ENCODE data around the gene IL19. TPM values are rescaled to one million over a fixed set of nuclear protein-coding genes. Genes with fewer than 3 reads are reported as not detected.

Gene IL19, protein sequence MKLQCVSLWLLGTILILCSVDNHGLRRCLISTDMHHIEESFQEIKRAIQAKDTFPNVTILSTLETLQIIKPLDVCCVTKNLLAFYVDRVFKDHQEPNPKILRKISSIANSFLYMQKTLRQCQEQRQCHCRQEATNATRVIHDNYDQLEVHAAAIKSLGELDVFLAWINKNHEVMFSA
- total RNA-seq = under 1 TPM in 1 of 2 experiments, not detected in 1; 0.21 TPM

DNA sequence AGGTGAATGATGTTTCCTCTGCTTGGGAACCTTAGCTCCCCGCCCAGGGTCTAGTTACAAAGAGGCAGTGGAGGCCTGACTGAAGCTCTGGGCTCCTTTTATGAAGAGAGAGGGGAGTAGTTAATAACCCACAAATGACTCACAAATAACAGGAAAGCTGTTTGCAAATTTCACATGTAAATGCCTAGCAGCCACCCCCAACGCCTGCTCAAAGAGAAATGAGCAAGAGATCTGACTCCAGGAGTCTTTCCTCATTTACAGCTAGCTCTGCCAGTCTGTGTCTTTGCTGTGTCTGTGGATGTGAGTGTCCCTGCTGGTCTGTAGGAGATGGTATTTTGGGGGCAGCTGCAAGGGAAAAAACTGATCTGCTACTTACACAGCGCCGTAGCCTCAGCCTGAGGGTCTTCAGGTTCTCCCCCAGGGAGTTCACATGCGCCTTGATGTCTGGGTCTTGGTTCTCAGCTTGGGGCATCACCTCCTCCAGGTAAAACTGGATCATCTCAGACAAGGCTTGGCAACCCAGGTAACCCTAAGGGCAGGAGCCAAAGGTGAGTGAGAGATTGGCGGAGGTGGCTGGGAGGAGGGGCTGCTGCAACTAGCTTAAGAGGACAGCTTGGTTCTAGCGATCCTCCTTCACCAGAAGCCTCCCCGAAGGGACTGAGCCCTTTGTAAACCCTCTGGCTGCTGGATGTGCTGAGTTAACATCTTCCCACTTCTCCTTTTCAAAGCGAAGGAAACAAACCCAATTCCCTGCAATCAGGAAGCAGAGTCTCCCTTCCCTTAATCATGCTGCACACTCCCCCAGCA, at the start of gene IL19:
IL19 (plus strand) TSS at position 243 of the 807 bp plus-strand sequence. CDS start 65,890 bp downstream, outside the sequence.
- peaks cover 6% of the 10 kb centered on the region for H3K27me3 Mint-ChIP-seq
- peak; percentile 35 for DNase-seq
- peak within 1 kb of the TSS; percentile 71 for H3K27ac Mint-ChIP-seq
- intact Hi-C loops (cut with micrococcal nuclease) = no loop called here
- peak within 1 kb of the TSS; percentile 61 for H3K4me3 Mint-ChIP-seq
- H3K4me1 Mint-ChIP-seq (ENCODE audit: low read depth) = peaks cover 76% of the 10 kb centered on the region
- no peaks in the 10 kb centered on the region for H3K9me3 Mint-ChIP-seq
- no peaks in the 10 kb centered on the region for H3K36me3 Mint-ChIP-seq
- ChIA-PET POLR2A (interaction anchor here (1.3 to 6.1 kb wide), 8 partner anchors 12 to 34 kb away, joined by 3 to 44 read pairs (median 5); no protein-coding TSS in a partner anchor), CTCF (interaction anchor here (0.7 to 13.9 kb wide), 12 partner anchors 11 to 163 kb away, joined by 3 to 123 read pairs (median 15); partner anchors contain the start of gene IL20)

DNA sequence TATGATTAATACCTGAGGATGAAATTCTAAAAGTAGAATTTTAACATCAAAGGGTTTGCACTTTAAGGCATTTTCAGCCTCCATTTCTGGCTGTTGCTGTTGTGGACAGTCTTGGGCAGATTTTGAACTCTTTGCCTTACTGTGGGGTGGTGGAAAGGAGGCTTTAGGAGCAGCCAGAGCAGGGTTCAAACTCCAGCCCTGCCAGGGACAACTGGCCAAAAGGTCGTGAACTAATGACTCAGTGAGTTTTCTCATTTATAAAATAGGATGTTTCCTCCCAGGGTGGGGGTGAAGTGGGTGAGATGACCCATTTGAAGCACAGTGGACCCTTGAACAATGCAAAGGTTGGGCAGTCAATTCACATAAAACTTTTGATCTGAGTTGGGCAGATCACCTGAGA, 49.1 kb upstream of the IL19 start:
- Mint-ChIP-seq H3K9me3 (no peaks in the 10 kb centered on the region), H3K27ac (no peak overlapping the region), H3K27me3 (no peaks in the 10 kb centered on the region), H3K4me1 (ENCODE audit: low read depth) (peaks cover 68% of the 10 kb centered on the region), H3K4me3 (no peak overlapping the region), H3K36me3 (no peaks in the 10 kb centered on the region)
- POLR2A ChIA-PET = no interaction called here
- CTCF ChIA-PET = interaction anchor here (0.6 to 7.7 kb wide), 3 partner anchors 58 to 283 kb away, joined by 3 to 125 read pairs (median 3); no protein-coding TSS in a partner anchor
- no peak for DNase-seq
- intact Hi-C loops (cut with micrococcal nuclease) = no loop called here

DNA sequence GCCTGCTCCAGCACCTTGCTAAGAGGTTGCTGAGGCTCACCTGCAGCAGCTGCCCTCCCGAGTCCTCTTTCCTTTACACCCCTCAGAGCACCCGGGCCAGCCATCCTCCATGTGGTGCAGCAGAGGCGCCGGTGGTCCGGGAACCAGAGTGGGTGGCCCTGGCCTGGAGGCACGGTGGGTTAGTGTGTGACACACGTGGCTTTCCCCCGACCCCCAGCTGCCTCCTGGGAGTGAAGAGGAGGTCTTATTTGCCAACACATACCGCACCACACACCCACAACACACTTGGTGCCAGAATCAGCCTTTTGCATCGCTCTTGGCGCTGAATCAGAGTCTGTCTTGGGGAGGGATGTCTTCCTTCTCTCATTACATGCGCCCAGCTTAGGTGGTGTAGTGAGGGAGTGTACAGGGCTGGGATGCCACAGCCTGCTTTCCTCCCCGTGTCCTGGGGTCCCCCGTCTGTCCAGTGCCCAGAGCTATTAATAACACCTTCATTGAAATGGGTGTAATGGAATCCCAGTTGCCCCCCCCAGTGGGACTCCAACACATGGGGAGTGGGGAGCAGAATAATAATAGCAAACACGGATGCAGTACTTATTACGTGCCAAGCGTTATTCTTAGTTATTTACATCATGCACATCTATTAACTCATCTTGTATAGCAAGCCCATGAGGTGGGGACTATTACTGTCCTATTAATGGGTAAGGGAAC, 47.7 kb upstream of the IL19 start:
- Mint-ChIP-seq H3K27me3 (no peaks in the 10 kb centered on the region), H3K4me1 (ENCODE audit: low read depth) (peaks cover 63% of the 10 kb centered on the region), H3K27ac (no peak overlapping the region), H3K36me3 (no peaks in the 10 kb centered on the region), H3K4me3 (no peak overlapping the region), H3K9me3 (no peaks in the 10 kb centered on the region)
- intact Hi-C loops (cut with micrococcal nuclease) = no loop called here
- DNase-seq = no peak
- POLR2A ChIA-PET = no interaction called here
- CTCF ChIA-PET = interaction anchor here (0.6 to 7.7 kb wide), 7 partner anchors 8 to 193 kb away, joined by 3 to 125 read pairs (median 4); no protein-coding TSS in a partner anchor

DNA sequence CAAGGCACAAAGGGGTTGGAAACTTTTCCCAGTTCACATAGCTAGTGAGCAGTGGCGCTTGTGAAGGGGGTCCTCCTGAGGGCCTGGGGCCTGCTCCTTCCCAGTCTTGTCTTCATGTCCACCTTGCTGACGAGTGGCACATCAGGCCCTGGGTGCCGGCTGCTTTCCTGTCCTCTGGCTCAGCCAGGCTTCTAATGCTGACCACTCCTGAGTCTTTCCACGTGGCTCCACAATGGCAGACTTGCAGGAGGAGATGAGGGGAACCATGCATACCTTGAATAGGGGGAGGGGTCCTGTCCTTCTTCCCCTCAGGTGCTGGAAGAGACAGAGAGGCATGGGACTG, 47.1 kb upstream of the IL19 start:
- Mint-ChIP-seq H3K4me1 (ENCODE audit: low read depth) (peaks cover 65% of the 10 kb centered on the region), H3K4me3 (no peak overlapping the region)
- CTCF ChIA-PET = interaction anchor here (0.6 to 7.7 kb wide), 6 partner anchors 9 to 192 kb away, joined by 3 to 125 read pairs (median 4); no protein-coding TSS in a partner anchor

DNA sequence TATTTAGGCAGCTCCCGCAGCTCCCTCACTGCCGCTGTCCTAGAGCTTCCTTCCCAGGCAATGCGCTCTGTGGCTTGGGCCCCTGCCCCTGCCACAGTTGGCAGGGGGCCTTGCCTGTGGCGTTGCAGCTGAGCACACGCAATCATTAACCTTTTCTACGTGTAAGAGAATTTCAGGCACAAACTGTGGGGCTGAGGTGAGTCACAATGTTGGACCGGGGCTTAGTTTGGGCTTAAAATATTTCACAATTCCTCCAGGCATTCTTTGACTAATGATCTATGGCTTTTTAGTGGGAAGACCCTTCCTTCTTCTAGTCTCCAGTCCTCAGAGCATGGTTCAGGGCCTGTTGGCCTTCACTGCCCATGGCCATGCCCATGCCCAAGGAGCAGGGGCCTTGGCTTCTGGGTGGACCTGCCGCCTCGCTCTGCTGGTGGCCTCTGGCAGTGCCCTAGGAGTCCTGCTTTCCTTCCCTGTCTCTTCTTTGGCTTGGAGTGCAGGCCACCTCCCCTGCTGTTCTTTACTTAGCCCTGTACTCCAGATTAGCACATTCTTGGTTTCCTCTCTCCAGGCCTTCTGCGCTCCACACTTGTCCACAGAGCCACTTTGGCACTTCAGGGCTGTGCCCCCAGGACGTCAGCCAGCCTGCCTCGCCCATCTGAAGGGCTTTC, 46.6 kb upstream of the IL19 start:
- POLR2A ChIA-PET = no interaction called here
- H3K9me3 Mint-ChIP-seq = no peaks in the 10 kb centered on the region
- H3K36me3 Mint-ChIP-seq = no peaks in the 10 kb centered on the region
- intact Hi-C loops (cut with micrococcal nuclease) = no loop called here
- H3K4me3 Mint-ChIP-seq = no peak overlapping the region
- CTCF ChIA-PET = interaction anchor here (0.6 to 7.7 kb wide), 16 partner anchors 8 to 257 kb away, joined by 3 to 137 read pairs (median 10); no protein-coding TSS in a partner anchor
- H3K27ac Mint-ChIP-seq = no peak overlapping the region
- H3K4me1 Mint-ChIP-seq (ENCODE audit: low read depth) = peaks cover 61% of the 10 kb centered on the region
- no peaks in the 10 kb centered on the region for H3K27me3 Mint-ChIP-seq
- DNase-seq = no peak

More for the DNA sequence above, 47.1 kb upstream of the IL19 start:
- Mint-ChIP-seq H3K36me3 (no peaks in the 10 kb centered on the region), H3K27ac (no peak overlapping the region), H3K27me3 (no peaks in the 10 kb centered on the region), H3K9me3 (no peaks in the 10 kb centered on the region)
- intact Hi-C loops (cut with micrococcal nuclease) = no loop called here
- DNase-seq = no peak
- POLR2A ChIA-PET = no interaction called here

DNA sequence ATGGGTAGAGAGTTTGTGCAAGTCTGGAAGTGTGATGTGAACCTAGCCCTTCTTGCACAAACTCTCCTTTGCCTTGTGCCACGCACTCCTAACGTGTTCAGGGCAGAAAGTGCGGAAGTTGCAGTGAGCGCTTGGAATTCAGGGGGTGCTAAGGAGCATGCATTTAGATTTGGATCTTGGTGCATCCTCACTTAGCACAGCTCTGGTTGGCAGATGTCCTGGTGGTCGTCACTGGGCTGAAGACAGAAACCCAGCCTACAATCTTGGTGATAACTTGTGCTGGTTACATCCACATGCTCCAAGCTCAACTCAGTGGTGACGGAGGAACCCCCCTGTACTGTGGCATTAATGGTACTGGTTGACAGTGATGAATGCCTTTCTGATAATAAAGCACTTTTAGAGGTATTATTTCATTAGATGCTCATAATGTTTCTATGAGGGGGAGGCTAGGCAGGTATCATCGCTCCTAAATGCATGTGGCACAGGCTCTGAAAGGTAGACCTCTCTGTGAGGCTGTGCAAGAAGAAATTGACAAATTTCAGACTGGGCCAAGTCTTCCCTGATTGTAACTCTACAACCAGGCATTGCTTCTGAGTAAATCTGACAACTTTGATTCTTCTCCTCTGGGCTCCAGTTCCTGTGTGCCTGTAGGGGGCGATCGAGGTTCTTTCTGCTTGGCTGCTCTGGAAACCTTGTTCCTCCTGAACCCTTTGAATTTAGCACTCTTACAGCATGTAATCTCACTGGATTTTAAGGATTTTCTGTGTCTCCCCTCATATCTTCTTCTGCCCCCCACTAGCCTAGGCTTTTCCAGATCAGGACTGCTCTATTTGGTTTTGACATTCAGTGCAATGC, 45.2 kb upstream of the IL19 start:
- intact Hi-C loops (cut with micrococcal nuclease) = loop anchor here (5.0 kb wide), 2 partner anchors 142 to 257 kb away; partner anchors contain the start of gene IL20
- peaks cover 2% of the 10 kb centered on the region for H3K36me3 Mint-ChIP-seq
- H3K4me3 Mint-ChIP-seq = no peak overlapping the region
- ChIA-PET CTCF (interaction anchor here (0.6 to 7.7 kb wide), 41 partner anchors 8 to 256 kb away, joined by 3 to 137 read pairs (median 6); partner anchors contain the start of genes DYRK3, FCMR and IL20), POLR2A (no interaction called here)
- peak; percentile 77 for DNase-seq
- no peaks in the 10 kb centered on the region for H3K27me3 Mint-ChIP-seq
- peaks cover 50% of the 10 kb centered on the region for H3K4me1 Mint-ChIP-seq (ENCODE audit: low read depth)
- peak overlapping the region; percentile 33 for H3K27ac Mint-ChIP-seq
- H3K9me3 Mint-ChIP-seq = no peaks in the 10 kb centered on the region

DNA sequence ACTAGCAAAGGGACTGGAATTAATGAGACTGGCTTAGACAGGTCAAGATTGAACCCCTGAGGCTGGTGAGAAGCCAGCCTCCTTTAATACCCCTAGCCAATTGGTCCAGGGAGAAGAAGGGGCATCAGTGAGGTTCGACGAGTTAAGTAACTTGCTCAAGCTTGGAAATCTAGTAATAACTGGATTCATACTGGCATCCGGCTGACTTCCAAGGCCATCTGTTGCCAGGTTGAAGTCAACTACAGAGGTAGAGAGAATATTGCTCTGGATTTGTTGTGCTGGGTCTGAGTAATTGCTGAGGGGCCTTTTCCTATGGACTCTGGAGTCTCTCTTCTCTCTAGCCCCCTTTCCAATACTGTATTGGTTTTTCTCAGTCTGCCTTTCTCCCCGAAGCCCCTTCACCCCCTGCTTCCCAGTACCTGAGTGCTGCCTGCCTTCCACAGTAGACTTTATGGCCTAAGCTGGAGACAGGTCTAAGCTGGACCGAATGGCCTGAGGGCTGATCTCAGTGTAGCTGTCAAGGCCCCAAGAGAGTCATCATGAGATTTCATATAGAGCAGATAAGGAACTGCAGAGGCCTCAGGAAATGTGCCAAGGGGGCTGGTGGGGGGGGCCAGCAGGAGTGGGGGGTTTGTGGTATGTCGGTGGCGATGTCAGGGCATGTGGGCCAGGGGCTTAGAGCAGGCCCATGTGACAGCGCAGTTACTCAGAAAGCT, 42.4 kb upstream of the IL19 start:
- H3K27me3 Mint-ChIP-seq = no peaks in the 10 kb centered on the region
- intact Hi-C loops (cut with micrococcal nuclease) = loop anchor here (5.0 kb wide), 2 partner anchors 139 to 254 kb away; partner anchors contain the start of gene IL20
- ChIA-PET POLR2A (interaction anchor here (0.6 kb wide), 1 partner anchor 80 kb away, joined by 3 read pairs; no protein-coding TSS in a partner anchor), CTCF (interaction anchor here (1.7 to 7.7 kb wide), 5 partner anchors 40 to 204 kb away, joined by 7 to 137 read pairs (median 33); partner anchors contain the start of gene IL10)
- H3K9me3 Mint-ChIP-seq = no peaks in the 10 kb centered on the region
- DNase-seq = no peak
- H3K36me3 Mint-ChIP-seq = peaks cover 9% of the 10 kb centered on the region
- H3K4me3 Mint-ChIP-seq = no peak overlapping the region
- H3K27ac Mint-ChIP-seq = no peak overlapping the region
- H3K4me1 Mint-ChIP-seq (ENCODE audit: low read depth) = peaks cover 42% of the 10 kb centered on the region

DNA sequence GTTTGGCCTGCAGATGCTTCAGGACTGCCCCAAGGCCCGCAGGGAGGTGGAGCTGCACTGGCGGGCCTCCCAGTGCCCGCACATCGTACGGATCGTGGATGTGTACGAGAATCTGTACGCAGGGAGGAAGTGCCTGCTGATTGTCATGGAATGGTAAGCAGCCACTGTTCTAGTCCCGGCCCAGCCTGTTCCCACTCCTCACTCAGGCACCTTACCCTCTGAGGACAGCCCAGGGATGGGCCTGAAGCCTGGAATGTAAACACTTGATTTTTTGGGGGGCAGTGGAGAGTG, 41.9 kb upstream of the IL19 start:
- peaks cover 42% of the 10 kb centered on the region for H3K4me1 Mint-ChIP-seq (ENCODE audit: low read depth)
- H3K9me3 Mint-ChIP-seq = no peaks in the 10 kb centered on the region
- ChIA-PET POLR2A (interaction anchor here (0.6 kb wide), 1 partner anchor 79 kb away, joined by 3 read pairs; no protein-coding TSS in a partner anchor), CTCF (interaction anchor here (4.2 to 7.7 kb wide), 3 partner anchors 79 to 204 kb away, joined by 33 to 137 read pairs (median 125); no protein-coding TSS in a partner anchor)
- H3K36me3 Mint-ChIP-seq = peaks cover 11% of the 10 kb centered on the region
- DNase-seq = no peak
- no peak overlapping the region for H3K27ac Mint-ChIP-seq
- intact Hi-C loops (cut with micrococcal nuclease) = loop anchor here (5.0 kb wide), 2 partner anchors 139 to 254 kb away; partner anchors contain the start of gene IL20
- no peaks in the 10 kb centered on the region for H3K27me3 Mint-ChIP-seq
- no peak overlapping the region for H3K4me3 Mint-ChIP-seq

DNA sequence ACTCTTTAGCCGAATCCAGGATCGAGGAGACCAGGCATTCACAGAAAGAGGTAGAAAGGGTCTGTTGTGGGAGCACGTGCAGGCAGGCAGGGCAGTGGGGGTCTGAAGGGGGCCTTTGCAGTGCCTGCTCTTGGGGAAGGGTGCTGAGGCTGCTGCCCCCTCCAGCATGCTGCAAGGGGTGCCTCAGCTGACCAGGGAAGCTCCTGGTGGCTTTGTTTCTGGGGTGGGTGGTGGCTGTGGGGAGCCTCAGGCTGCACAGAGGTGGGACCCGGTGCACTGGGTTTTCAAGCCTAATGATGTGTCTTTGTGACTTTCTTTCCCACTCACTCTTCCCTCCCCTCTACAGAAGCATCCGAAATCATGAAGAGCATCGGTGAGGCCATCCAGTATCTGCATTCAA, 41.5 kb upstream of the IL19 start:
- intact Hi-C loops (cut with micrococcal nuclease) = loop anchor here (5.0 kb wide), 2 partner anchors 138 to 253 kb away; partner anchors contain the start of gene IL20
- H3K4me1 Mint-ChIP-seq (ENCODE audit: low read depth) = peaks cover 38% of the 10 kb centered on the region
- no peaks in the 10 kb centered on the region for H3K27me3 Mint-ChIP-seq
- peaks cover 12% of the 10 kb centered on the region for H3K36me3 Mint-ChIP-seq
- POLR2A ChIA-PET = interaction anchor here (0.6 kb wide), 1 partner anchor 79 kb away, joined by 3 read pairs; no protein-coding TSS in a partner anchor
- CTCF ChIA-PET = interaction anchor here (5.5 to 7.7 kb wide), 2 partner anchors 79 to 186 kb away, joined by 125 to 137 read pairs; no protein-coding TSS in a partner anchor
- no peak overlapping the region for H3K27ac Mint-ChIP-seq
- H3K4me3 Mint-ChIP-seq = no peak overlapping the region
- DNase-seq = no peak
- H3K9me3 Mint-ChIP-seq = no peaks in the 10 kb centered on the region

DNA sequence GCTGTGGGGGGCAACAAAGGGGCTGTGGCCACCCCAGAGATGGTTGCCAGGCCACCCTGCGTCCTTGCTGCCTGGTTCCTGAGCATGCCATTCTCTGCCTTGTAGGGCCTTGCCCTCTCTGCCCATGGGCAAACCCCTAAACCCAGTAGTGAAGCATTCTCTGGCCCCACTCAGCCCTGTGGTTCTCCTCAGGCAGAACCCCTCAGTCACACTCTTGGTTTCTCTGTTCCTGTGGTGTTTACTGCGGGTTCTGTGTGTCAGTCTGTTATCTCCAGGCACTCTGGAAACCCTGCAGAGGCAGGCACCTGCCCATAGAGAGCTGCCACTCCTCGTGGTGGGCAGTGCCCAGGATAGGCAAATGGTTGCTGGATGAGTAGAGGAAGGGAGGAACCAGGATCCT, 41.1 kb upstream of the IL19 start:
- ChIA-PET CTCF (interaction anchor here (0.9 to 9.3 kb wide), 6 partner anchors 65 to 186 kb away, joined by 3 to 190 read pairs (median 66); no protein-coding TSS in a partner anchor), POLR2A (no interaction called here)
- peaks cover 12% of the 10 kb centered on the region for H3K36me3 Mint-ChIP-seq
- intact Hi-C loops (cut with micrococcal nuclease) = loop anchor here (5.0 kb wide), 2 partner anchors 138 to 253 kb away; partner anchors contain the start of gene IL20
- H3K9me3 Mint-ChIP-seq = no peaks in the 10 kb centered on the region
- peaks cover 38% of the 10 kb centered on the region for H3K4me1 Mint-ChIP-seq (ENCODE audit: low read depth)
- no peak overlapping the region for H3K4me3 Mint-ChIP-seq
- H3K27me3 Mint-ChIP-seq = no peaks in the 10 kb centered on the region
- no peak for DNase-seq
- no peak overlapping the region for H3K27ac Mint-ChIP-seq
